HepG2 (cell line): Measurements from ENCODE around the gene CD2. TPM values are rescaled to one million over a fixed set of nuclear protein-coding genes. Genes with fewer than 3 reads are reported as not detected.

Source experiments
- ATAC-seq: fragments of 200-7000 bp; cut with Tn5 transposase; 3 replicates; pipeline ENCODE4 v1.9.1; 2020; ENCODE audit warnings: mild to moderate bottlenecking, moderate library complexity
- BruUV-seq: library from RNA; stranded (reverse); fragments of 400-500 nt; replicated peaks from 2 replicates; lab custom pipeline; 2021; lab: Mats Ljungman, UMichigan
- CTCF ChIA-PET: fragments of 300-600 bp; formaldehyde crosslinking; extraction: SDS; loops from one replicate; lab custom pipeline; 2021; ENCODE audit warnings: low total read pairs, inconsistent platforms, low intra/inter-chr PET ratio; lab: Yijun Ruan, JAX
- POLR2A ChIA-PET: fragments of 350-600 bp; sonication (Branson Sonifier 250); formaldehyde crosslinking; loops from one replicate; lab custom pipeline; 2020; ENCODE audit warnings: antibody characterized with exemption, inconsistent platforms; lab: Yijun Ruan, JAX
- DNase-seq: peaks from one replicate; pipeline ENCODE4 v3.0.0-alpha.2; 2015; ENCODE audit warnings: low spot score
- FAIRE-seq: peaks from 3 replicates; lab custom pipeline; 2011; peaks lifted over from hg19 to GRCh38; lab: Jason Lieb, UNC
- H2AFZ ChIP-seq: one replicate; pipeline ENCODE4 v1.6.1; 2011; ENCODE audit warnings: low read length, inconsistent platforms
- H3K27ac ChIP-seq: fragments of 300-600 bp; 3 replicates; pipeline ENCODE4 v1.8.0; 2011; ENCODE audit warnings: mixed run types, mild to moderate bottlenecking, mixed read lengths, low read length, inconsistent platforms; ENCODE audit not compliant: insufficient read depth; ENCODE audit errors: extremely low read length
- H3K27me3 ChIP-seq, 2 experiments: fragments of 200-600 bp in 1 of 2; 2 replicates in 1 of 2; 3 replicates in 1 of 2; pipeline versions ENCODE4 v1.6.0 to v1.8.0; 2011; ENCODE audit warnings: low read length in 2 of 2, mild to moderate bottlenecking in 2 of 2, moderate library complexity in 2 of 2, inconsistent platforms in 1 of 2; ENCODE audit not compliant: insufficient read depth in 2 of 2, control insufficient read depth in 1 of 2
- H3K36me3 ChIP-seq, 2 experiments: fragments of 200-600 bp in 1 of 2; replicated peaks in 1 of 2; 2 replicates in 1 of 2; 3 replicates in 1 of 2; pipeline versions ENCODE4 v1.5.1 to v1.8.0; 2011; ENCODE audit warnings: low read length in 2 of 2, inconsistent platforms in 1 of 2; ENCODE audit not compliant: insufficient read depth in 2 of 2, control insufficient read depth in 1 of 2
- H3K4me1 ChIP-seq: 2 replicates; pipeline ENCODE4 v1.5.1; 2012; ENCODE audit warnings: low read length, inconsistent platforms; ENCODE audit not compliant: insufficient read depth
- H3K4me2 ChIP-seq: 2 replicates; pipeline ENCODE4 v1.6.0; 2011; ENCODE audit warnings: low read depth, low read length, inconsistent platforms
- H3K4me3 ChIP-seq, 3 experiments: fragments of 200-600 bp in 1 of 3; sonication (generic), shearing (Covaris generic) in 1 of 3; replicated peaks in 1 of 3; 2 replicates each; pipeline ENCODE4 v1.5.1; 2011 to 2016; ENCODE audit warnings: low read length in 3 of 3, inconsistent platforms in 2 of 3, low read depth in 2 of 3, mild to moderate bottlenecking in 2 of 3, control low read depth in 1 of 3, mixed read lengths in 1 of 3; ENCODE audit not compliant: insufficient read depth in 1 of 3
- H3K79me2 ChIP-seq: one replicate; pipeline ENCODE4 v1.6.1; 2011; ENCODE audit warnings: low read length, inconsistent platforms; ENCODE audit not compliant: insufficient read depth
- H3K9ac ChIP-seq: 2 replicates; pipeline ENCODE4 v1.6.0; 2011; ENCODE audit warnings: mild to moderate bottlenecking, low read depth, low read length, inconsistent platforms; ENCODE audit not compliant: insufficient read depth
- H3K9me3 ChIP-seq: 2 replicates; pipeline ENCODE4 v1.5.1; 2012; ENCODE audit warnings: mild to moderate bottlenecking, low read length
- H4K20me1 ChIP-seq: 2 replicates; pipeline ENCODE4 v1.6.0; 2011; ENCODE audit warnings: inconsistent platforms, mild to moderate bottlenecking, low read length, moderate library complexity; ENCODE audit not compliant: insufficient read depth
- CC2D1A ChIP-seq: sonication (generic); formaldehyde crosslinking; IDR thresholded peaks from 2 replicates; pipeline ENCODE4 v1.8.1; 2023; ENCODE audit warnings: mild to moderate bottlenecking, missing genetic modification reagents
- MTF1 ChIP-seq: sonication (generic); formaldehyde crosslinking; IDR thresholded peaks from 2 replicates; pipeline ENCODE4 v1.5.0; 2020; ENCODE audit warnings: missing genetic modification reagents
- SATB2 ChIP-seq: sonication (generic); formaldehyde crosslinking; IDR thresholded peaks from 2 replicates; pipeline ENCODE4 v1.5.0; 2020; ENCODE audit warnings: missing genetic modification reagents
- ZNF180 ChIP-seq: sonication (generic); formaldehyde crosslinking; IDR thresholded peaks from 2 replicates; pipeline ENCODE4 v1.4.0; 2020; ENCODE audit warnings: low read depth, missing genetic modification reagents, borderline replicate concordance
- ZNF543 ChIP-seq: sonication (generic); formaldehyde crosslinking; IDR thresholded peaks from 2 replicates; pipeline ENCODE4 v1.4.0; 2020; ENCODE audit warnings: mild to moderate bottlenecking, missing genetic modification reagents
- ZNF567 ChIP-seq: sonication (generic); formaldehyde crosslinking; IDR thresholded peaks from 2 replicates; pipeline ENCODE4 v1.8.1; 2023; ENCODE audit warnings: mild to moderate bottlenecking, missing genetic modification reagents, borderline replicate concordance
- ZNF589 ChIP-seq: sonication (generic); formaldehyde crosslinking; conservative IDR thresholded peaks from 2 replicates; pipeline ENCODE4 v1.8.0; 2022; ENCODE audit warnings: mild to moderate bottlenecking, moderate library complexity, missing genetic modification reagents
- WGBS: methylation state at CpG from one replicate; pipeline ENCODE4 v1.1.6; 2017; ENCODE audit warnings: low lambda C conversion rate; 5-methylcytosine and 5-hydroxymethylcytosine counted together
- in situ Hi-C: cut with HindIII; loops from 2 replicates; pipeline ENCODE4 v1.10.0; 2017; ENCODE audit warnings: low pct_unique_long_range_greater_than_20kb; ENCODE audit not compliant: extremely low pct_ligation_motif_present
- intact Hi-C: fragments of 100-400 bp; cut with micrococcal nuclease; formaldehyde crosslinking; loops from one replicate; pipeline ENCODE4 v1.10.0; 2022; ENCODE audit not compliant: unreplicated experiment
- polyA plus RNA-seq, 8 experiments: library from polyadenylated mRNA; depleted of rRNA in 3 of 8; stranded (reverse) in 7 of 8; unstranded in 1 of 8; fragments of >200 nt; fragmentation: Illumina TruSeq in 4 of 8; extraction: Trizol in 4 of 8; gene quantifications; 2 replicates each; pipeline versions ENCODE4 v1.2.1 to v1.2.3, GENCODE V29; 2011 to 2016; ENCODE audit warnings: low read depth in 4 of 8, missing spikeins in 1 of 8, mixed read lengths in 1 of 8; ENCODE audit not compliant: insufficient read depth in 1 of 8
- total RNA-seq, 5 experiments: library from RNA; depleted of rRNA; stranded (reverse); fragments of >200 nt; fragmentation: Illumina TruSeq; extraction: Trizol; gene quantifications; 2 replicates each; pipeline ENCODE4 v1.2.3, GENCODE V29; 2016; ENCODE audit warnings: low read depth in 1 of 5
- TF ChIP-seq, protein P1 (sequence below): sonication (generic); formaldehyde crosslinking; IDR thresholded peaks from 2 replicates; pipeline ENCODE4 v1.4.0; 2020; ENCODE audit warnings: mild to moderate bottlenecking, missing genetic modification reagents
- TF ChIP-seq, protein P2 (sequence below): sonication (generic); formaldehyde crosslinking; IDR thresholded peaks from 2 replicates; pipeline ENCODE4 v1.5.0; 2020; ENCODE audit warnings: mild to moderate bottlenecking, missing genetic modification reagents, moderate library complexity
- TF ChIP-seq, protein P3 (sequence below): sonication (generic); formaldehyde crosslinking; IDR thresholded peaks from 2 replicates; pipeline ENCODE4 v1.5.1; 2020; ENCODE audit warnings: missing genetic modification reagents, mild to moderate bottlenecking, borderline replicate concordance
- TF ChIP-seq, protein P4 (sequence below): sonication (generic); formaldehyde crosslinking; IDR thresholded peaks from 2 replicates; pipeline ENCODE4 v1.4.0; 2020; ENCODE audit warnings: low read depth, mild to moderate bottlenecking, missing genetic modification reagents

The CD2 gene
- total and polyA plus RNA-seq, 2 of the 13 experiments (the other 11 are each of a cell fraction or from before 2014, with no cell fraction given): not detected

DNA sequence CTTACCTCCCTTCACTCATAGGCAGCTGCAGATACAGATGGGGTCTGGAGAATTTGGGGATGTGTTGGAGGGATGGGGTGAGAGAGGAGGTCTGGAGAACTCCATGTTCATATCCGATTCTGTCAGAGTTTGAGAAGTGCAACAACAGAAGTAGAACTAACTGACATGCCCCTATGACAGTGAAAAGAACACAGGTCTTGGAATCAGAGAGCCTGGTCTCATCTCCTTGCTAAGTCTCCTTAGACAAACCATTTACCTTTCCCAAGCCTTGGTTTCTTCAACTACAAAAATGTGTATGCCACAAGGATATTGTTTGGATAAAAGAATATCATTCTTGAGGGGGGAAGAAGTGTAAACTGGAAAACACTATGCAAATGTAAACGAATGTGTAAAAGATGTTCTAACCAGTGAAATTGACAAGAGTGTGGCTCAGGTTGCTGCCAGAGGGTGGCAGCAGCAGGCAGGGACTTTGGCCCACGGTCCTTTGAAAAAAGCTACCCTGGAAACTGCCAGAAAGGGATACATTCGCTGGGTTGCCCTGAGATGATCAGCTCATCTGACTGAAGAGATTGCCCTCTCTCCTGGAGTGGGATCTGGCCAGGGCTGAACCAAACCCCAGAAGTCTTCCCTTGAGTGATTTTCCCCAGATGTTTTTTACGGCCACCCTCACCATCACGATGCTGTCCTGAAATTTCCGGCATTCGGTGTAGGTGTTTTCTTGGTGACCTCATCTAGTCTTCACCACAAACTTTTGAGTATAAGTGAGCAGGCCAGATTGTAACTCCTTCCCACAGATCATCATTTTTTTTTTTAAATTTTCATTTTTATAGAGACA lies 17.0 kb upstream of the CD2 start:
- no TSS peak for BruUV-seq
- TF ChIP-seq, protein P1, sequence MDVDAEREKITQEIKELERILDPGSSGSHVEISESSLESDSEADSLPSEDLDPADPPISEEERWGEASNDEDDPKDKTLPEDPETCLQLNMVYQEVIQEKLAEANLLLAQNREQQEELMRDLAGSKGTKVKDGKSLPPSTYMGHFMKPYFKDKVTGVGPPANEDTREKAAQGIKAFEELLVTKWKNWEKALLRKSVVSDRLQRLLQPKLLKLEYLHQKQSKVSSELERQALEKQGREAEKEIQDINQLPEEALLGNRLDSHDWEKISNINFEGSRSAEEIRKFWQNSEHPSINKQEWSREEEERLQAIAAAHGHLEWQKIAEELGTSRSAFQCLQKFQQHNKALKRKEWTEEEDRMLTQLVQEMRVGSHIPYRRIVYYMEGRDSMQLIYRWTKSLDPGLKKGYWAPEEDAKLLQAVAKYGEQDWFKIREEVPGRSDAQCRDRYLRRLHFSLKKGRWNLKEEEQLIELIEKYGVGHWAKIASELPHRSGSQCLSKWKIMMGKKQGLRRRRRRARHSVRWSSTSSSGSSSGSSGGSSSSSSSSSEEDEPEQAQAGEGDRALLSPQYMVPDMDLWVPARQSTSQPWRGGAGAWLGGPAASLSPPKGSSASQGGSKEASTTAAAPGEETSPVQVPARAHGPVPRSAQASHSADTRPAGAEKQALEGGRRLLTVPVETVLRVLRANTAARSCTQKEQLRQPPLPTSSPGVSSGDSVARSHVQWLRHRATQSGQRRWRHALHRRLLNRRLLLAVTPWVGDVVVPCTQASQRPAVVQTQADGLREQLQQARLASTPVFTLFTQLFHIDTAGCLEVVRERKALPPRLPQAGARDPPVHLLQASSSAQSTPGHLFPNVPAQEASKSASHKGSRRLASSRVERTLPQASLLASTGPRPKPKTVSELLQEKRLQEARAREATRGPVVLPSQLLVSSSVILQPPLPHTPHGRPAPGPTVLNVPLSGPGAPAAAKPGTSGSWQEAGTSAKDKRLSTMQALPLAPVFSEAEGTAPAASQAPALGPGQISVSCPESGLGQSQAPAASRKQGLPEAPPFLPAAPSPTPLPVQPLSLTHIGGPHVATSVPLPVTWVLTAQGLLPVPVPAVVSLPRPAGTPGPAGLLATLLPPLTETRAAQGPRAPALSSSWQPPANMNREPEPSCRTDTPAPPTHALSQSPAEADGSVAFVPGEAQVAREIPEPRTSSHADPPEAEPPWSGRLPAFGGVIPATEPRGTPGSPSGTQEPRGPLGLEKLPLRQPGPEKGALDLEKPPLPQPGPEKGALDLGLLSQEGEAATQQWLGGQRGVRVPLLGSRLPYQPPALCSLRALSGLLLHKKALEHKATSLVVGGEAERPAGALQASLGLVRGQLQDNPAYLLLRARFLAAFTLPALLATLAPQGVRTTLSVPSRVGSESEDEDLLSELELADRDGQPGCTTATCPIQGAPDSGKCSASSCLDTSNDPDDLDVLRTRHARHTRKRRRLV (CRISPR knock-in tag): no peak
- TF ChIP-seq MTF1 (CRISPR knock-in tag) (no peak), ZNF180 (CRISPR knock-in tag) (no peak), CC2D1A (no peak), ZNF589 (CRISPR knock-in tag) (no peak), ZNF567 (CRISPR knock-in tag) (no peak), ZNF543 (no peak), SATB2 (CRISPR knock-in tag) (no peak)
- TF ChIP-seq, protein P2, sequence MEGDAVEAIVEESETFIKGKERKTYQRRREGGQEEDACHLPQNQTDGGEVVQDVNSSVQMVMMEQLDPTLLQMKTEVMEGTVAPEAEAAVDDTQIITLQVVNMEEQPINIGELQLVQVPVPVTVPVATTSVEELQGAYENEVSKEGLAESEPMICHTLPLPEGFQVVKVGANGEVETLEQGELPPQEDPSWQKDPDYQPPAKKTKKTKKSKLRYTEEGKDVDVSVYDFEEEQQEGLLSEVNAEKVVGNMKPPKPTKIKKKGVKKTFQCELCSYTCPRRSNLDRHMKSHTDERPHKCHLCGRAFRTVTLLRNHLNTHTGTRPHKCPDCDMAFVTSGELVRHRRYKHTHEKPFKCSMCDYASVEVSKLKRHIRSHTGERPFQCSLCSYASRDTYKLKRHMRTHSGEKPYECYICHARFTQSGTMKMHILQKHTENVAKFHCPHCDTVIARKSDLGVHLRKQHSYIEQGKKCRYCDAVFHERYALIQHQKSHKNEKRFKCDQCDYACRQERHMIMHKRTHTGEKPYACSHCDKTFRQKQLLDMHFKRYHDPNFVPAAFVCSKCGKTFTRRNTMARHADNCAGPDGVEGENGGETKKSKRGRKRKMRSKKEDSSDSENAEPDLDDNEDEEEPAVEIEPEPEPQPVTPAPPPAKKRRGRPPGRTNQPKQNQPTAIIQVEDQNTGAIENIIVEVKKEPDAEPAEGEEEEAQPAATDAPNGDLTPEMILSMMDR (CRISPR knock-in tag): peak; percentile 79
- TF ChIP-seq, protein P3, sequence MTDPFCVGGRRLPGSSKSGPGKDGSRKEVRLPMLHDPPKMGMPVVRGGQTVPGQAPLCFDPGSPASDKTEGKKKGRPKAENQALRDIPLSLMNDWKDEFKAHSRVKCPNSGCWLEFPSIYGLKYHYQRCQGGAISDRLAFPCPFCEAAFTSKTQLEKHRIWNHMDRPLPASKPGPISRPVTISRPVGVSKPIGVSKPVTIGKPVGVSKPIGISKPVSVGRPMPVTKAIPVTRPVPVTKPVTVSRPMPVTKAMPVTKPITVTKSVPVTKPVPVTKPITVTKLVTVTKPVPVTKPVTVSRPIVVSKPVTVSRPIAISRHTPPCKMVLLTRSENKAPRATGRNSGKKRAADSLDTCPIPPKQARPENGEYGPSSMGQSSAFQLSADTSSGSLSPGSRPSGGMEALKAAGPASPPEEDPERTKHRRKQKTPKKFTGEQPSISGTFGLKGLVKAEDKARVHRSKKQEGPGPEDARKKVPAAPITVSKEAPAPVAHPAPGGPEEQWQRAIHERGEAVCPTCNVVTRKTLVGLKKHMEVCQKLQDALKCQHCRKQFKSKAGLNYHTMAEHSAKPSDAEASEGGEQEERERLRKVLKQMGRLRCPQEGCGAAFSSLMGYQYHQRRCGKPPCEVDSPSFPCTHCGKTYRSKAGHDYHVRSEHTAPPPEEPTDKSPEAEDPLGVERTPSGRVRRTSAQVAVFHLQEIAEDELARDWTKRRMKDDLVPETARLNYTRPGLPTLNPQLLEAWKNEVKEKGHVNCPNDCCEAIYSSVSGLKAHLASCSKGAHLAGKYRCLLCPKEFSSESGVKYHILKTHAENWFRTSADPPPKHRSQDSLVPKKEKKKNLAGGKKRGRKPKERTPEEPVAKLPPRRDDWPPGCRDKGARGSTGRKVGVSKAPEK: no peak
- TF ChIP-seq, protein P4, sequence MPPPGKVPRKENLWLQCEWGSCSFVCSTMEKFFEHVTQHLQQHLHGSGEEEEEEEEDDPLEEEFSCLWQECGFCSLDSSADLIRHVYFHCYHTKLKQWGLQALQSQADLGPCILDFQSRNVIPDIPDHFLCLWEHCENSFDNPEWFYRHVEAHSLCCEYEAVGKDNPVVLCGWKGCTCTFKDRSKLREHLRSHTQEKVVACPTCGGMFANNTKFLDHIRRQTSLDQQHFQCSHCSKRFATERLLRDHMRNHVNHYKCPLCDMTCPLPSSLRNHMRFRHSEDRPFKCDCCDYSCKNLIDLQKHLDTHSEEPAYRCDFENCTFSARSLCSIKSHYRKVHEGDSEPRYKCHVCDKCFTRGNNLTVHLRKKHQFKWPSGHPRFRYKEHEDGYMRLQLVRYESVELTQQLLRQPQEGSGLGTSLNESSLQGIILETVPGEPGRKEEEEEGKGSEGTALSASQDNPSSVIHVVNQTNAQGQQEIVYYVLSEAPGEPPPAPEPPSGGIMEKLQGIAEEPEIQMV: no peak

More for the DNA sequence above, 17.0 kb upstream of the CD2 start:
- Histone ChIP-seq H3K4me2 (no peak overlapping the region), H3K36me3 (no peaks in the 10 kb centered on the region), H3K79me2 (no peaks in the 10 kb centered on the region), H3K9me3 (no peaks in the 10 kb centered on the region), H3K4me3 (no peak overlapping the region), H2AFZ (no peak overlapping the region), H3K9ac (no peak overlapping the region), H3K27ac (no peak overlapping the region), H4K20me1 (no peaks in the 10 kb centered on the region), H3K4me1 (no peaks in the 10 kb centered on the region), H3K27me3 (no peaks in the 10 kb centered on the region)
- peak; percentile 60 for FAIRE-seq
- in situ Hi-C loops: loop anchor here (5.0 to 10.0 kb wide), 2 partner anchors 78 to 320 kb away; no protein-coding TSS in a partner anchor
- ChIA-PET POLR2A (no interaction called here), CTCF (interaction anchor here (1.7 to 2.1 kb wide), 3 partner anchors 81 to 318 kb away, joined by 4 to 28 read pairs (median 22); no protein-coding TSS in a partner anchor)
- intact Hi-C loops: loop anchor here (1.0 to 2.0 kb wide), 2 partner anchors 78 to 318 kb away; no protein-coding TSS in a partner anchor
- WGBS: 52% methylated on average over 8 of the region's 8 CpGs
- ATAC-seq: peak; percentile 69
- DNase-seq: peak; percentile 7
